ENCODE data around the gene EVL.

DNA sequence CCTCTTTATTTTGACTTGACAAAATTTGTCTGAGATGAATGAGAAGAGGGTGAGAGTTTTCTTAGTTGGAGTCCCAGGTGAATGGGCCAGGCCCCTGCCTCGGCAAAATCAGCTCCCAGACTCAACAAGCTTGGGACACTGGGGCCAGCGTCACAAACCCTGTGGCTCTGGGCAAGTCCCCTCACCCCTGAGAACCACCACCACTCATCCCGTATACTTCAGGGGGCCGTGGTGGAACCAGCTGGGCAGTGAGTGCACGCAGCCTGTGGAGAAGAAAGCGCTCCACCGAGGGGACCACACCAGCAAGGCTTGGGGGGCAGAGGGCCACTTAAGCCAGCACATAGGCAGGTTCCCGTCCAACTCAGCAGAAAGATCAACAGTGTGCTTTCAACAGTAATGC is 54.0 kb downstream of the EVL start:
- no peak for TF ChIP-seq ZFX (IDR thresholded peaks at IDR 0.05)
- TF ChIP-seq, protein P1, sequence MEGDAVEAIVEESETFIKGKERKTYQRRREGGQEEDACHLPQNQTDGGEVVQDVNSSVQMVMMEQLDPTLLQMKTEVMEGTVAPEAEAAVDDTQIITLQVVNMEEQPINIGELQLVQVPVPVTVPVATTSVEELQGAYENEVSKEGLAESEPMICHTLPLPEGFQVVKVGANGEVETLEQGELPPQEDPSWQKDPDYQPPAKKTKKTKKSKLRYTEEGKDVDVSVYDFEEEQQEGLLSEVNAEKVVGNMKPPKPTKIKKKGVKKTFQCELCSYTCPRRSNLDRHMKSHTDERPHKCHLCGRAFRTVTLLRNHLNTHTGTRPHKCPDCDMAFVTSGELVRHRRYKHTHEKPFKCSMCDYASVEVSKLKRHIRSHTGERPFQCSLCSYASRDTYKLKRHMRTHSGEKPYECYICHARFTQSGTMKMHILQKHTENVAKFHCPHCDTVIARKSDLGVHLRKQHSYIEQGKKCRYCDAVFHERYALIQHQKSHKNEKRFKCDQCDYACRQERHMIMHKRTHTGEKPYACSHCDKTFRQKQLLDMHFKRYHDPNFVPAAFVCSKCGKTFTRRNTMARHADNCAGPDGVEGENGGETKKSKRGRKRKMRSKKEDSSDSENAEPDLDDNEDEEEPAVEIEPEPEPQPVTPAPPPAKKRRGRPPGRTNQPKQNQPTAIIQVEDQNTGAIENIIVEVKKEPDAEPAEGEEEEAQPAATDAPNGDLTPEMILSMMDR (conservative IDR thresholded peaks at IDR 0.05): no peak

Data from C4-2B (cell line).